Keratinocyte (primary cell): ENCODE data around the gene PLA2G4C. TPM values are rescaled to one million over a fixed set of nuclear protein-coding genes. Genes with fewer than 3 reads are reported as not detected.

ENCODE experiments used
- DNase-seq: peaks from one replicate; pipeline ENCODE4 v3.0.0-alpha.2; 2011; ENCODE audit warnings: low read depth, missing footprints, low spot score
- FAIRE-seq: peaks from 2 replicates; lab custom pipeline; 2011; peaks lifted over from hg19 to GRCh38; lab: Jason Lieb, UNC
- H2AFZ ChIP-seq: 2 replicates; pipeline ENCODE4 v1.6.0; 2012; ENCODE audit warnings: low read length, control low read depth, inconsistent platforms; ENCODE audit not compliant: control insufficient read depth
- H3K27ac ChIP-seq: 2 replicates; pipeline ENCODE4 v1.5.1; 2011; ENCODE audit warnings: low read length; ENCODE audit not compliant: control insufficient read depth, insufficient read depth
- H3K27me3 ChIP-seq: 3 replicates; pipeline ENCODE4 v1.6.0; 2011; ENCODE audit warnings: low read length; ENCODE audit not compliant: control insufficient read depth, insufficient read depth; ENCODE audit errors: extremely low read depth
- H3K36me3 ChIP-seq, 2 experiments: 2 replicates in 1 of 2; 3 replicates in 1 of 2; pipeline ENCODE4 v1.5.1; 2011; ENCODE audit warnings: low read length in 2 of 2, mild to moderate bottlenecking in 1 of 2; ENCODE audit not compliant: control insufficient read depth in 2 of 2, insufficient read depth in 2 of 2; ENCODE audit errors: extremely low read depth in 1 of 2
- H3K4me1 ChIP-seq: 3 replicates; pipeline ENCODE4 v1.5.1; 2011; ENCODE audit warnings: low read length; ENCODE audit not compliant: control insufficient read depth, insufficient read depth; ENCODE audit errors: extremely low read depth
- H3K4me2 ChIP-seq: 3 replicates; pipeline ENCODE4 v1.6.0; 2011; ENCODE audit warnings: low read depth, low read length; ENCODE audit not compliant: control insufficient read depth, insufficient read depth; ENCODE audit errors: extremely low read depth
- H3K4me3 ChIP-seq, 3 experiments: fragments of 200-600 bp in 1 of 3; sonication (generic) in 1 of 3; 2 replicates in 2 of 3; 3 replicates in 1 of 3; pipeline ENCODE4 v1.5.1; 2011 to 2016; ENCODE audit warnings: low read length in 3 of 3, mild to moderate bottlenecking in 3 of 3, control low read depth in 2 of 3, inconsistent platforms in 1 of 3, low read depth in 1 of 3, mixed read lengths in 1 of 3, mixed run types in 1 of 3, moderate library complexity in 1 of 3; ENCODE audit not compliant: control insufficient read depth in 2 of 3, insufficient read depth in 2 of 3; ENCODE audit errors: extremely low read depth in 1 of 3
- H3K79me2 ChIP-seq: 2 replicates; pipeline ENCODE4 v1.6.0; 2012; ENCODE audit warnings: low read length; ENCODE audit not compliant: control insufficient read depth, insufficient read depth
- H3K9ac ChIP-seq: 3 replicates; pipeline ENCODE4 v1.6.0; 2011; ENCODE audit warnings: low read length; ENCODE audit not compliant: control insufficient read depth, insufficient read depth; ENCODE audit errors: extremely low read depth
- H3K9me1 ChIP-seq: 3 replicates; pipeline ENCODE4 v1.6.0; 2011; ENCODE audit warnings: low read length; ENCODE audit not compliant: control insufficient read depth, insufficient read depth; ENCODE audit errors: extremely low read depth
- H3K9me3 ChIP-seq: 2 replicates; pipeline ENCODE4 v1.5.1; 2012; ENCODE audit warnings: low read depth, low read length; ENCODE audit not compliant: control insufficient read depth
- H4K20me1 ChIP-seq: 3 replicates; pipeline ENCODE4 v1.6.0; 2011; ENCODE audit warnings: low read length; ENCODE audit not compliant: control insufficient read depth, insufficient read depth; ENCODE audit errors: extremely low read depth
- CTCF ChIP-seq, 3 experiments: IDR thresholded peaks in 1 of 3; conservative IDR thresholded peaks in 1 of 3; optimal IDR thresholded peaks in 1 of 3; 2 replicates in 2 of 3; 3 replicates in 1 of 3; pipeline versions ENCODE3 to v1.5.1; 2011; ENCODE audit warnings: low read length in 3 of 3, mild to moderate bottlenecking in 3 of 3, moderate library complexity in 2 of 3, control low read depth in 1 of 3, inconsistent platforms in 1 of 3; ENCODE audit not compliant: insufficient read depth in 2 of 3; ENCODE audit errors: extremely low read depth in 1 of 3
- EZH2 ChIP-seq: IDR thresholded peaks from one replicate; pipeline ENCODE4 v1.6.1; 2012; ENCODE audit warnings: inconsistent platforms, mild to moderate bottlenecking, low read length, moderate library complexity
- dilution Hi-C: fragments of 300-500 bp; cut with MboI; formaldehyde crosslinking; loops from one replicate; pipeline ENCODE4 v1.7.0; 2020; ENCODE audit warnings: low sequenced_read_pairs; ENCODE audit not compliant: extremely low pct_ligation_motif_present
- polyA plus RNA-seq, 5 experiments: library from polyadenylated mRNA; depleted of rRNA in 3 of 5; stranded (reverse) in 3 of 5; stranded (forward) in 1 of 5; unstranded in 1 of 5; fragments of >200 nt; gene quantifications; 1 replicate in 1 of 5; 2 replicates in 3 of 5; 3 replicates in 1 of 5; pipeline versions ENCODE4 v1.2.1 to v1.2.3, GENCODE V29; 2011 to 2012; ENCODE audit warnings: missing spikeins in 2 of 5, low read depth in 1 of 5, low replicate concordance in 1 of 5

The PLA2G4C gene
- polyA plus RNA-seq, 1 donor (not counting 4 experiments of a cell fraction or from before 2014, with no cell fraction given), result 0.35 TPM

GRCh38 chr19:48127561-48127960 lies 16.9 kb upstream of the PLA2G4C start:
- H3K9ac ChIP-seq, result no peak overlapping the region
- no peak overlapping the region for H3K4me3 ChIP-seq
- H3K79me2 ChIP-seq, result no peaks in the 10 kb centered on the region
- H3K27ac ChIP-seq, result no peak overlapping the region
- H4K20me1 ChIP-seq, result no peaks in the 10 kb centered on the region
- dilution Hi-C loops, result no loop called here
- H2AFZ ChIP-seq, result no peak overlapping the region
- FAIRE-seq (no peak), DNase-seq (no peak)
- no peaks in the 10 kb centered on the region for H3K9me3 ChIP-seq
- H3K36me3 ChIP-seq, result peaks cover 0 to 14% of the 10 kb centered on the region in 2 experiments
- no peak overlapping the region for H3K4me2 ChIP-seq
- H3K27me3 ChIP-seq, result no peaks in the 10 kb centered on the region
- no peak for TF ChIP-seq CTCF (optimal IDR thresholded peaks at IDR 0.05 in 1 of 3, IDR thresholded peaks at IDR 0.05 in 1 of 3, conservative IDR thresholded peaks at IDR 0.05 in 1 of 3; ENCODE audit: extremely low read depth in 1 of 3, insufficient read depth in 2 of 3, low read length in 3 of 3)
- no peak for TF ChIP-seq EZH2
- H3K9me1 ChIP-seq, result no peaks in the 10 kb centered on the region
- H3K4me1 ChIP-seq, result peaks cover 26% of the 10 kb centered on the region

DNA sequence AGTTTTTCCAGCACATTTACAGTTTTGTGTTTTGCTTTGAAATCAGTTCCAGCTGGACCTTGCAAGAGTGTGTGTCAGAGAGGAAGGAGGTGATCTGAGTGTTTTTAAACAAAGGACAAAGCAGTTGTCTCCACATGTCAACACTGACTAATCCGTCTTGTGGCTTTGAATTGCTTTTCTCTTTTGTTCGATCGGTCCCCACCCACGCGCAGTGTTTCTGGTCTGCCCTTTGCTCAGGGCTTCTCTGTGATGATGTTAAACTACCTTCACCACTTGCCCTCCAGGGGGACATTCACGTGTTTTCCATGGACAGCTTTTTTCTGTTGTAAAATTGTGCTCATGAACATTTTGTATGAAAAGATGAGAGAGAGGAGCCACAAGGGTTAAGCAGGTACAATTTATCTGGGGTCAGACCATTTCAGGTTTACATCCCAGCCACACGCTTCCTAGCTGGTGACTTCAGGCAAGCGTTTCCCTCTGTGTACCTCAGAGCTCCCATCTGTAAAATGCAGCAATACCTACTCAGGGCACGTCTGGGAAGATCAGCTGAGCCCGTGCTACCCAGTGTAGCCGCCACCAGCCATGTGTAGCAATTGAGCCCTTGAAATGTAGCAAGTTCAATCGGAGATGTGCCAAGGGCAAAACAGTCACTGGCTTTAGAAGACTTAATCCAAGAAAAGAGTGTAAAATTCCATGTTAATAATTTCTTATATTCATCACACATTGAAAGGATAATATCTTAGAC lies 13.5 kb upstream of the PLA2G4C start:
- H3K79me2 ChIP-seq, result no peaks in the 10 kb centered on the region
- DNase-seq (peak; percentile 83), FAIRE-seq (peak; percentile 100)
- peak overlapping the region; percentile 35 for H3K4me2 ChIP-seq
- H3K4me1 ChIP-seq, result peaks cover 35% of the 10 kb centered on the region
- H3K36me3 ChIP-seq, result peaks cover 0 to 12% of the 10 kb centered on the region in 2 experiments
- peak; percentile 11 to 68 (median 21) for TF ChIP-seq CTCF (optimal IDR thresholded peaks at IDR 0.05 in 1 of 3, IDR thresholded peaks at IDR 0.05 in 1 of 3, conservative IDR thresholded peaks at IDR 0.05 in 1 of 3; ENCODE audit: extremely low read depth in 1 of 3, insufficient read depth in 2 of 3, low read length in 3 of 3)
- TF ChIP-seq EZH2, result no peak
- peak overlapping the region; percentile 35 for H3K9ac ChIP-seq
- H3K9me3 ChIP-seq, result no peaks in the 10 kb centered on the region
- peak overlapping the region; percentile 78 for H3K27ac ChIP-seq
- H3K27me3 ChIP-seq, result no peaks in the 10 kb centered on the region
- H2AFZ ChIP-seq, result no peak overlapping the region
- H3K9me1 ChIP-seq, result no peaks in the 10 kb centered on the region
- H4K20me1 ChIP-seq, result no peaks in the 10 kb centered on the region
- no peak overlapping the region for H3K4me3 ChIP-seq
- dilution Hi-C loops, result no loop called here
